ENCODE data around the gene CARMIL1. TPM values are rescaled to one million over a fixed set of nuclear protein-coding genes. Genes with fewer than 3 reads are reported as not detected.
"Not testable (repeated sequence)": the region's sequence is repeated elsewhere in the genome, so short reads cannot be mapped to it uniquely, and the experiment has no call there.

Gene CARMIL1
- total RNA-seq, 2 donors from 2014 or later = 0.56 to 0.76 TPM

DNA sequence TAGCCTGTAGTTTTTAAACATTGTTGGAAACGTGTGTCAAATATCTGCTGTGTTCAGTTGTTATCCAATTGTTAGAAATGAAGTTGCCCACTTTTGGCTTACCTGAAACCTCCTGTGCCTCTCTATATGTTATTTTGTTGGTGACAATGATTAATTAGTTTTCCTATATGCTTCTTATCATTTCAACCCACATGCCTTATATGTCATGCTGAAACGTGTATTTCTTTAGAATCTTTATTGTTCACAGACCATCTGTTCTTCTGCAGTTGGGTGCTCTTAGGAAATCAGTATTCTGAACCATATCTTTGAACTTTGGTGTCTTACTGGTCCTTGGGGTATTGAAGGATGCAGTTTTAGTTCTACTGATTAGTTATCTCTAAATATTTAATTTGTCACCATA lies 281.7 kb downstream of the CARMIL1 start:
- H3K27me3 Mint-ChIP-seq = peaks cover 4 to 23% of the 10 kb centered on the region in 2 donors
- H3K9me3 Mint-ChIP-seq = no peaks in the 10 kb centered on the region
- no peaks in the 10 kb centered on the region for H3K36me3 Mint-ChIP-seq
- no peak overlapping the region for H3K27ac Mint-ChIP-seq
- DNase-seq (ENCODE audit: low spot score) (no peak), ATAC-seq (no peak)
- H3K4me1 Mint-ChIP-seq (ENCODE audit: low read depth in 2 of 2) = peaks cover 2 to 5% of the 10 kb centered on the region in 2 donors
- no peak overlapping the region for H3K4me3 Mint-ChIP-seq

DNA sequence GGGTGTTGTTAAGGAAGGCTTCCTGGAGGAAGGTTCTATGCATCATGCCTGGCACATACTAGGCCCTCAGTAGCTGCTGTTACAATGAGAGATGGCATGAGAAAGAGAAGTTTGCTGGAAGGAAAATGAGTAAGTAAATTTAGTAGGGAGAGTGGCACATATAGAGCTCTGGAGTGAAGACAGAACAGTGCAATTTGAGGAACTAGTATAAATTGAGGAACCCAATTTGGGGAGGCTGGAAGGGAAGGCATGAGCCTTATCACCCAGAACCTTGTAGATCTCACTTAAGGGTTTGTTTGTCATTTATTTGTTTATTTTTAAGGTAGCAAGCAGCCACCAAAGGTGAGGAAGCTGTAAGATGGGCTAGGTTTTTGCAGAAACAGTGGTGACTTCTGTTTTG lies 285.8 kb downstream of the CARMIL1 start:
- ATAC-seq = no peak
- H3K27me3 Mint-ChIP-seq = peaks cover 0 to 16% of the 10 kb centered on the region in 2 donors
- H3K36me3 Mint-ChIP-seq = no peaks in the 10 kb centered on the region
- no peaks in the 10 kb centered on the region for H3K9me3 Mint-ChIP-seq
- DNase-seq (ENCODE audit: low spot score) = no peak
- H3K4me1 Mint-ChIP-seq (ENCODE audit: low read depth in 2 of 2) = no peaks in the 10 kb centered on the region
- H3K27ac Mint-ChIP-seq = no peak overlapping the region
- H3K4me3 Mint-ChIP-seq = no peak overlapping the region

DNA sequence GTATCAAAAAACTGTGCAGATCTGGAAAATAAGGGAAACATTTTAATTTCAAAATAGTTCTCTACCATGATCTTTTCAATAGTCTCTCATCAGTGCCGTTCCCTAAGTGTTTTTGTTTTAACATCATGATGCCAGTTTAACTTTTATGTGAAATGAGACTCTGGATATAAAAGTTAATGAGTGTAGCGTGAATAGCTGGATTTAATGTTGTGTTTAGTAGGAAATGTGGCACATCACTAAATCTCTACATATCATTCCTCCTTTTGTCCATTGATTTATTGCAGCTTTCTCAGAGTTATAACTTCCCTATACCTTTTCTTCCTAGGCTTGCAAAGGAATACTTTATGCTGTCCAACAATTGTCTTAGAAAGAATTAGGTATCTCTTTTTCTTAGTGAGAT lies 291.4 kb downstream of the CARMIL1 start:
- no peaks in the 10 kb centered on the region for H3K9me3 Mint-ChIP-seq
- no peak for ATAC-seq
- no peak overlapping the region for H3K27ac Mint-ChIP-seq

DNA sequence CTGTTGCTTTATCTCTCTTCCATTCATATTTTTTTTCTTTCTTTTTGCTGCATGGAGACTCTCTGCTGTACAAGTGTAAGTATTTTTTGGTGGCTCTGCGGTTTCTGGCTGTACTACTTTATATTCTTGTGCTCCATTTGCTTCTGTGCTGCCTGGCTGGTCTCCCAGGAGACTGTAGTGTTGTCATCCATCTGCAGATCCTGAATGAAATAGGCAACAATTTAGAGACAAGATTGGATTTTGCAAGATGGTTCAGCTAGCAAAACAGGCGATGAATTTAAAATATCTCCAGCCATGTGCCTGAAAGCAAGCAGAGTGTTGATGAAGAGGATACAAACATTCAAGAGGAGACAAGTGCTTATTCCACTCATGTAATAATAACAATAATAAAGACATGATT lies 297.7 kb downstream of the CARMIL1 start:
- no peak overlapping the region for H3K27ac Mint-ChIP-seq
- no peaks in the 10 kb centered on the region for H3K9me3 Mint-ChIP-seq
- H3K36me3 Mint-ChIP-seq = no peaks in the 10 kb centered on the region
- H3K4me1 Mint-ChIP-seq (ENCODE audit: low read depth in 2 of 2) = peaks cover 5 to 6% of the 10 kb centered on the region in 2 donors
- H3K27me3 Mint-ChIP-seq = peaks cover 6 to 11% of the 10 kb centered on the region in 2 donors
- no peak for DNase-seq (ENCODE audit: low spot score)
- no peak overlapping the region for H3K4me3 Mint-ChIP-seq
- ATAC-seq = no peak

More for the DNA sequence above, 291.4 kb downstream of the CARMIL1 start:
- no peaks in the 10 kb centered on the region for H3K36me3 Mint-ChIP-seq
- H3K27me3 Mint-ChIP-seq = peaks cover 10 to 31% of the 10 kb centered on the region in 2 donors
- no peaks in the 10 kb centered on the region for H3K4me1 Mint-ChIP-seq (ENCODE audit: low read depth in 2 of 2)
- no peak overlapping the region for H3K4me3 Mint-ChIP-seq
- DNase-seq (ENCODE audit: low spot score) = no peak

DNA sequence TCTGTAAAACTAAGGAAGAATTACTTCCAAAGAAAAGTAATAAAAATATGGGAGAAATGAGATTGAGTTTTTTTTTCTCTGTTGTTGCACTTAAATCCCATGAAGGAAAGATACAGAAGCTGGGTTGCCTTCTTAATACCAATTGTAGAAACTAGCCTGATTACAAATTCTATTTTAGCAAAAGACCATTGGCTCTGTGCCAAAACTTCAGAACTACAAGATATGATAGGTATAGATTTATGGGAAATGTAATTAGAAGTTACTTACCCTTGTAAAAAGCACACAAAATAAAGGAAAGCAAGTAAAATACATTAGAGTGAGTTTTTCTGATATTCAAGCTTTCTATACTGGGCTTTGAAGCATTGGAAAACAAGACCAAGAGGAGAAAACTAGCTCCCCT lies 299.4 kb downstream of the CARMIL1 start:
- Mint-ChIP-seq H3K9me3 (no peaks in the 10 kb centered on the region), H3K27ac (no peak overlapping the region), H3K4me1 (ENCODE audit: low read depth in 2 of 2) (peaks cover 5 to 6% of the 10 kb centered on the region in 2 donors), H3K36me3 (no peaks in the 10 kb centered on the region), H3K27me3 (peaks cover 5 to 7% of the 10 kb centered on the region in 2 donors), H3K4me3 (no peak overlapping the region)
- DNase-seq (ENCODE audit: low spot score) (no peak), ATAC-seq (no peak)

DNA sequence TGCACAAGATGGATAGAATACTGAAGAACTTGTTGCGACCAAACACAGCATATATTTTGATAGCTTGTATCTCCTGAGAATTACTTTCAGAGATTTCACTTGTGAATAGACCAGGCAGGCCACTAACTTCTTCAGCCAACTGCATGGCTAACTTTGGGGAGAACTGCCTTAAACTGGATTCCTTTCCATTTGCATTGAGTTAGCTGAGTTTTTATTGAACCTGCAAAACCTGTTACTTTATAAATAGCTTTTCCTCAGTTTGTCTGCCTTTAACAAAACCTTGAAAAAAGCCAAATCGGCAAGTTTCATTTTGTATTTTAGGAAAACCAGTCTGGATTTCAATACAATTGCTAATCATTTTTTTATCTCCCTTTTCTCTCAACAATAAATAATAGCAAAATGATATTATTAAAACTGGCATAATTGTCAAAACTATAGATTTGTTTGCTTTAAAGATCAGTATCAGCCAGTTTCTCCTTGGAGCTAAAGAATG lies 300.3 kb downstream of the CARMIL1 start:
- peaks cover 5 to 6% of the 10 kb centered on the region in 2 donors for H3K4me1 Mint-ChIP-seq (ENCODE audit: low read depth in 2 of 2)
- H3K27ac Mint-ChIP-seq = no peak overlapping the region
- peaks cover 4 to 7% of the 10 kb centered on the region in 2 donors for H3K27me3 Mint-ChIP-seq
- no peak for DNase-seq (ENCODE audit: low spot score)
- H3K36me3 Mint-ChIP-seq = no peaks in the 10 kb centered on the region
- no peak for ATAC-seq
- H3K4me3 Mint-ChIP-seq = no peak overlapping the region
- H3K9me3 Mint-ChIP-seq = no peaks in the 10 kb centered on the region

DNA sequence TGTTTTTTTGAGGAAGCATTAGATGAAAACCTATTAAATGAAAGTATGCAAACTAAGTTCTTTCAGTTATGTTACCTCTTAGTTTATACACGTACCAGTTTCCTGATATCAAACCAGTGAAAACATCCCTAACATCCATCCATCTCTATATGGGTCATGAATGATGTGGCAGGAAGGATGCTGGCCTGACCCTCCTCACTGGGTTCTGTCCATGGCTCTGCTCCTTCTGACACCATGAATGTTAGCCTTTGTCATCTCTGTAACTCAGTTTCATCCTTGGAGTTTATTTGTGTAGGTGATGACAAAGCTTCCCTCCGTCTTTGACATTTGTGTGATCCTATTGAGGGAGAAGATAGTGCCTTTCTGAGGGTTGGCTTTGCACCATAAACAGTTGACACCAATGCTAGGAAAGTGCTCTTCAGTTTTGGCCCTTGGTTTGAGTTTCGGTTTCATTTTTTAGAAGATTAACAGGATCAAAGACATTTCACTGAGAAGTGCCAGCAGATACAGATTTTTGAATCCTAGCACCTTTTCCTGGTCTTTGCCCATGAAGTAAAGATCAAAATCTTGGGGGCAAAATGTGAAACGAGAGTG lies 300.8 kb downstream of the CARMIL1 start:
- Mint-ChIP-seq H3K9me3 (no peaks in the 10 kb centered on the region), H3K36me3 (no peaks in the 10 kb centered on the region), H3K27ac (peak overlapping the region in 1 of 2 donors; percentile 8), H3K4me1 (ENCODE audit: low read depth in 2 of 2) (peaks cover 5 to 6% of the 10 kb centered on the region in 2 donors), H3K27me3 (peaks cover under 1 to 4% of the 10 kb centered on the region in 2 donors), H3K4me3 (peak overlapping the region; percentile 19)
- ATAC-seq (no peak), DNase-seq (ENCODE audit: low spot score) (no peak)

DNA sequence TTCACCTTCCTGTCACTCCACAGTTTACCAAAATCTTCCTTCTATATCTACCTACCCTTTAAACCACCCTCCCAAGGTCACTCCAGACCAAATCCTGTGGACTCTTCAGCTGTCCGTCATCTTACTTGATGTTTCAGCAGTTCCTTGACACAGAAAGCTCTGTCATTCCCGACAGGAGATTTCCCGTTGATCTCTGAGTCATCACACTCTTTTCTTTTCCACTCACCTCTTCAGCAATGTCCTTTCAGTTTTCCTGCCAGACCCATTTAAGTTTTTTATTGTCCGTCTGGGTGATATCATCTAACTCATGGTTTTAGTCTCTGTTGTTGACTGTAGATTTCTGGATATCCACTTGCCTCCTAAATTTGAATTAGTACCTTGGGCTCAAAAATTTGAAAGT lies 302.9 kb downstream of the CARMIL1 start:
- no peak overlapping the region for H3K4me3 Mint-ChIP-seq
- no peak overlapping the region for H3K27ac Mint-ChIP-seq

DNA sequence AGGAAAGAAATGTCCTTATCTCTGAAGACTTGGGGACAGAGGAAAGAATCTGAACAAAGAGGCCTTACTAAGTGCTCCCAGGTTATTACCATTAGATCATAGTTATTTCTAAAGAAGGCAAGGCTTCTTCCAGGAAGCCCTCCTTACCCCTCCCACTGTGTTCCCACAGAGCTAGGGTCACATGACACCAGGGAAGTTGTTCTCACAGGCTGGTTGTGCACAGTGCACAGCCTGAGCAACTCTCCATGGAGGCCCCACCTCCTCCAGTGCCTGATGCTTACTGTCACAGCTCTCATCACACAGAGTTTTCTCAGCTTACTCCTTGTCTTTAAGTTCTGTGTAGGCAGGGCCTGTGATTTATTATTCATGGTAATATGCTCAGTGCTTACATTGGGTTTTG lies 303.9 kb downstream of the CARMIL1 start:
- Mint-ChIP-seq H3K4me3 (no peak overlapping the region), H3K27me3 (no peaks in the 10 kb centered on the region), H3K36me3 (no peaks in the 10 kb centered on the region), H3K27ac (no peak overlapping the region), H3K4me1 (ENCODE audit: low read depth in 2 of 2) (peaks cover 5 to 6% of the 10 kb centered on the region in 2 donors), H3K9me3 (no peaks in the 10 kb centered on the region)
- ATAC-seq (peak; percentile 63 to 73), DNase-seq (ENCODE audit: low spot score) (no peak)

More for the DNA sequence above, 302.9 kb downstream of the CARMIL1 start:
- Mint-ChIP-seq H3K9me3 (no peaks in the 10 kb centered on the region), H3K27me3 (no peaks in the 10 kb centered on the region), H3K36me3 (no peaks in the 10 kb centered on the region), H3K4me1 (ENCODE audit: low read depth in 2 of 2) (peaks cover 5 to 6% of the 10 kb centered on the region in 2 donors)
- ATAC-seq (no peak), DNase-seq (ENCODE audit: low spot score) (no peak)

DNA sequence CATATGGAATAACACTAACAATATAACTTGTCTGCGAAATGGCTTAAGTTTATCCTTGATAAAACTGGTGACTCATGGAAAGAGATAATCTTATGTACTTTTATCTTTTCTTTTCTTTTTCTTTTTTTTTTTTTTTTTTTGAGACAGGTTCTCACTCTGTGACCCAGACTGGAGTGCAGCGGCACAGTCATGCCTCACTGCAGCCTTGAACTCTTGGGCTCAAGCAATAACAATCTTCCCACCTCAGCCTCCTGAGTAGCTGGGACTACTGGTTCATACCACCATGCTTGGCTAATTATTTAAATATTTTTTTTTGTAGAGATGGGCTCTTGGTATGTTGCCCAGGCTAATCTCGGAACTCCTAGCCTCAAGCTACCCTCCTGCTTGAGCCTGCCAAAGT lies 304.7 kb downstream of the CARMIL1 start:
- DNase-seq (ENCODE audit: low spot score) = no peak
- Mint-ChIP-seq H3K4me3 (no peak overlapping the region), H3K36me3 (no peaks in the 10 kb centered on the region), H3K4me1 (ENCODE audit: low read depth in 2 of 2) (peaks cover 5 to 6% of the 10 kb centered on the region in 2 donors), H3K27ac (no peak overlapping the region), H3K27me3 (peaks cover 0 to under 1% of the 10 kb centered on the region in 2 donors), H3K9me3 (no peaks in the 10 kb centered on the region)
- ATAC-seq = no peak

DNA sequence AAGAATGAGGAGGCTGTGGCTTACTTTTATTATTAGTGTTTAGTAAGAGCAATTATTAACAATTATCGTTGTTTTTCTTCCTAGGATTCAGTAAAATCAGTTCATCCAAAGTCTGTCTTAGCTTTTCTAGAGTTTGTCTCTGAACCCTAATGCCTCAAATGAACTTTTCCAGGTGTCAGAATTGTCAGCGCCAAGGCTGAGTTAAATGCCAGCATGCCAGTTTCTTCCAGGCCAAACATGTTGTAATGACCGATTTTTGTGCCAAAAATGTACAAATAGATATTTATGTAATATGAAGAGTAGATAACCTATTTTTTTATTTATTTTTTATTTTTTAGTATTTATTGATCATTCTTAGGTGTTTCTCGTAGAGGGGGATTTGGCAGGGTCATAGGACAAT lies 306.1 kb downstream of the CARMIL1 start:
- no peak for ATAC-seq
- Mint-ChIP-seq H3K9me3 (no peaks in the 10 kb centered on the region), H3K4me3 (no peak overlapping the region), H3K27me3 (peaks cover 0 to 9% of the 10 kb centered on the region in 2 donors), H3K4me1 (ENCODE audit: low read depth in 2 of 2) (peaks cover 1 to 2% of the 10 kb centered on the region in 2 donors), H3K36me3 (no peaks in the 10 kb centered on the region), H3K27ac (no peak overlapping the region)
- DNase-seq (ENCODE audit: low spot score) = no peak

DNA sequence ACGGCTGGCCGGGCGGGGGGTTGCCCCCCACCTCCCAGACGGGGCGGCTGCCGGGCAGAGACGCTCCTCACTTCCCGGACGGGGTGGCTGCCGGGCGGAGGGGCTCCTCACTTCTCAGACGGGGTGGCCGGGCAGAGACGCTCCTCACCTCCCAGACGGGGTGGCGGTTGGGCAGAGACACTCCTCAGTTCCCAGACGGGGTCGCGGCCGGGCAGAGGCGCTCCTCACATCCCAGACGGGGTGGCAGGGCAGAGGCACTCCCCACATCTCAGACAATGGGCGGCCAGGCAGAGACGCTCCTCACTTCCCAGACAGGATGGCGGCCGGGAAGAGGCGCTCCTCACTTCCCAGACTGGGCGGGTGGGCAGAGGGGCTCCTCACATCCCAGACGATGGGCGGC lies 306.9 kb downstream of the CARMIL1 start:
- ATAC-seq; H3K27ac Mint-ChIP-seq; H3K4me1 Mint-ChIP-seq (ENCODE audit: low read depth in 2 of 2); H3K4me3 Mint-ChIP-seq; DNase-seq (ENCODE audit: low spot score); H3K36me3 Mint-ChIP-seq; H3K9me3 Mint-ChIP-seq: not testable (repeated sequence)
- peaks cover 3 to 14% of the 10 kb centered on the region in 2 donors for H3K27me3 Mint-ChIP-seq

DNA sequence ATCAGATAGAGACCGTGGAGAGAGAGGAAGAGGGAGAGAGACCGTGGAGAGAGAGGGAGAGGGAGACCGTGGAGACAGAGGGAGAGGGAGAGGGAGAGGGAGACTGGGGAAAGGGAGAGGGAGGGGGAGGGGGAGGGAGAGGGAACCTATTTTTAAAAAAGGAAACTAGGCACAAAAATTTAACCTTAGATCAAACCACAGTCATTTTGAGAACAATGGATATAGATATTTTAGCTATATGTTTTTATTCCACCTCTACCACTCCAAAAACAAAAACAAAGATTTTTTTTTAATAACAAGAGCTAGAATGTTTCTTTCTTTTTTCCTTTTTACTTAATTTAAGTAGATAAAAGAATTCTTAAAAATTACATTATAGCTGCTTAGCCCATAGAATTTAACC lies 307.8 kb downstream of the CARMIL1 start:
- no peak for ATAC-seq
- no peak overlapping the region for H3K27ac Mint-ChIP-seq
- H3K4me1 Mint-ChIP-seq (ENCODE audit: low read depth in 2 of 2) = no peaks in the 10 kb centered on the region
- H3K36me3 Mint-ChIP-seq = no peaks in the 10 kb centered on the region
- peaks cover 10 to 22% of the 10 kb centered on the region in 2 donors for H3K27me3 Mint-ChIP-seq
- H3K9me3 Mint-ChIP-seq = no peaks in the 10 kb centered on the region
- no peak for DNase-seq (ENCODE audit: low spot score)
- no peak overlapping the region for H3K4me3 Mint-ChIP-seq

DNA sequence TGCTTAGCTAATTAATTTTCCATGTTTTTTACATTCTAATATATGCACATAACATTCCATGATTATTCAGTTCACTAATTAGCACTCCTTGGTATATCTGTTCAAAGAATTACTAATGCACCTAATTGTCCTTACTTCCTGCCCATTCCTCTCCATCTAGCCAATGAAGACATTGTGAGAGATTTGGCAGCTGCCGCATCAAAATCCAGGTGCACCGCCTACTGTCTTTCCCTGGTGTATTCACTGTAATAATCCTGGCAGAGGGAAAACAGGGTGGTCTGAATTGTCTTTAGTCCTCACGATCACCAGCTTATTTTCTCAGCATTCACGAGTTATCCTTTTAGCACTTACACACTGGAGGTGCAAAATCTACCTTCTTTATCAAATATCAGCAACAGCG lies 311.8 kb downstream of the CARMIL1 start:
- no peak for DNase-seq (ENCODE audit: low spot score)
- H3K36me3 Mint-ChIP-seq = no peaks in the 10 kb centered on the region
- H3K27me3 Mint-ChIP-seq = peaks cover 18 to 39% of the 10 kb centered on the region in 2 donors
- H3K4me1 Mint-ChIP-seq (ENCODE audit: low read depth in 2 of 2) = no peaks in the 10 kb centered on the region
- no peak for ATAC-seq
- H3K9me3 Mint-ChIP-seq = no peaks in the 10 kb centered on the region
- H3K27ac Mint-ChIP-seq = no peak overlapping the region
- H3K4me3 Mint-ChIP-seq = no peak overlapping the region
